ENCODE measurements around the gene MLXIPL.

GRCh38 chr7:73593207-73594045, 30.9 kb downstream of the MLXIPL start:
- TF ChIP-seq CTCF (IDR thresholded peaks at IDR 0.05; ENCODE audit: low read depth, low read length, missing input control) (no peak), MAX (IDR thresholded peaks at IDR 0.05) (no peak), GABPA (IDR thresholded peaks at IDR 0.05 in 1 of 2, conservative IDR thresholded peaks at IDR 0.05 in 1 of 2) (no peak), JUND (IDR thresholded peaks at IDR 0.05) (no peak), ZBTB33 (IDR thresholded peaks at IDR 0.05) (no peak), TAF1 (conservative IDR thresholded peaks at IDR 0.05) (no peak), ATF3 (IDR thresholded peaks at IDR 0.05) (no peak), SP1 (IDR thresholded peaks at IDR 0.05) (no peak), REST (IDR thresholded peaks at IDR 0.05) (no peak)

Measured in liver (tissue), 3 donors.